ENCODE measurements around the gene ABCB9.
"Not testable (repeated sequence)": the region's sequence is repeated elsewhere in the genome, so short reads cannot be mapped to it uniquely, and the experiment has no call there.

ABCB9 gene

DNA sequence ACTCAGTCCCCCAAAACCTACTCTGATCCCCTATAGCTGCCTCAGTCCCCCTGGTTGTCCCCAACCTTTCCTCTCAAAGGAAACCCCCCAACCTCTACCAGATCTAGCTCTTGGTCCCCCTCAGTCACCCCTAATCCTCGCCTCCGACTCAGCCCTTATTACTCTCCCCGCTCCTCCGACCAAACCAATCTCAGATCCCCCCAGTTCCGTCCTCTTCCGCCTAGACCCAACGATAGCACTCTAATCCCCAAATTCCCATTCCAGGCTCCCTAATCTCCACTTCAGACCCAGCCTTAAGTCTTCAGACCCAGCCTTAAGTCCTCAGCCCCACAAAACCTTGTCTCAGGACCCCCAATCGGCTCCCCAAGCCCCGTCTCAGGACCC is 71.0 kb downstream of the ABCB9 start:
- DNase-seq (ENCODE audit: low read depth in 2 of 2) = no peak

- DNase-seq (ENCODE audit: low read depth in 2 of 2) = no peak
Observed at GRCh38 chr12:122894193-122895121, 71.8 kb downstream of the ABCB9 start.

DNA sequence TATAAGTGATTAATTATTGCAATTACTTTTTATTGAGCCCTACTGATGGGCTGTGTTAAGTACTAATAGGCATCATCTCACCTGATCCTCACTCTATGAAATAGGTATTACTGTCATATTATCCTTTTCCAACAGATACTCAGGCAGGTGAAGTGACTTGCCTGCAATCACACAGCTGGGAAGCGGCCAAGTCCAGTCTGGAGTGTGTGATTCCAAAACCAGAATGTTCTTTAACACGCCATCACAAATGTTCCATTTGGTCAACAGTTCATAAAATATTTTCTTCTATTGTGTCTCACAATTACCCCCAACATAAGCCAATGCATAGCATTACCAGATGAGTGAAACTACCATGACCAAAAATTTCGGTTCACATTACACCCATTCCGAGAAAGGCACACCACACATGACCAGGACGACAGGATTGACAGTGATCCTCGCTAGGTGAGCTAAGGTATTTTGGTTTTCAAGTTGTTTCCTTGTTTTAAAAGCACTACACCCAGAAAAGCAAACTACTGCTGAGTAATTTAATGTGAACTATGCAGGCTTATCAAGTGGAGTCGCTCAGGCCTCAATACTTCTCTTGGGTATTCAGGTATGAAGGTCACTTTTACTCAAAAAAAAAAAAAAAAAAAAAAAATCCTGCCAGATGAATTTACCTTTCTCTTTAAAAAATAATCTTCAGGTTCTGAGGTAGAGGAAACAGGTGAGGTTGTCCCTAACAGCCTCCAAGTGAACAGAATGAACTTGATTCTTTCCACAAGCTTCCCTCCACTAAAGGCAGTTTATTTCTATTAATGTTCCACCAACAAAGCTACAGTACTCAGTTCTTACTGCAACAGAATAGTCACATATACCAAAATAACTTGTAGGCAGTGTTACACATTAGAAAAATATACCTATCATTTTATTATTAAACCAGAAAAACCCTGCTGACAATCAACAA is 72.8 kb downstream of the ABCB9 start:
- DNase-seq (ENCODE audit: low read depth in 2 of 2) = no peak

DNA sequence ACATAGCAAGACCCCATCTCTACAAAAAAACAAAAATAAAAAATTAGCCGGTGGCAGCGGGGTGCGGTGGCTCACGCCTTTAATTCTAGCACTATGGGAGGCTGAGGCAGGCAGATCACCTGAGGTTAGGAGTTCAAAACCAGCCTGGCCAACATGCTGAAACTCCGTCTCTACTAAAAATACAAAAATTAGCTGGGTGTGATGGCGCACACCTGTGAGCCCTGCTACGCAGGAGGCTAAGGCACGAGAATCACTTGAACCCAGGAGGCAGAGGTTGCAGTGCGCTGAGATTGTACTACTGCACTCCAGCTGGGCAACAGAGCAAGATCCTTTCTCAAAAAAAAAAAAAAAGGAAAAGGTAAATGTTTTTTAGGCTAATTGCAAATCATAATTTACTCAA is 73.5 kb downstream of the ABCB9 start:
- DNase-seq (ENCODE audit: low read depth in 2 of 2) = not testable (repeated sequence)

- no peak for DNase-seq (ENCODE audit: low read depth in 2 of 2)
Observed at GRCh38 chr12:122891661-122892525, 74.4 kb downstream of the ABCB9 start.

- no peak for DNase-seq (ENCODE audit: low read depth in 2 of 2)
Observed at GRCh38 chr12:122889761-122890520, 76.3 kb downstream of the ABCB9 start.

- DNase-seq (ENCODE audit: low read depth in 2 of 2) = no peak
Observed at GRCh38 chr12:122888232-122888752, 78.0 kb downstream of the ABCB9 start.

- no peak for DNase-seq (ENCODE audit: low read depth in 2 of 2)
Observed at GRCh38 chr12:122887819-122888212, 78.4 kb downstream of the ABCB9 start.

GRCh38 chr12:122886851-122887818 is 79.1 kb downstream of the ABCB9 start:
- DNase-seq (ENCODE audit: low read depth in 2 of 2) = peak; percentile 56 to 57

DNA sequence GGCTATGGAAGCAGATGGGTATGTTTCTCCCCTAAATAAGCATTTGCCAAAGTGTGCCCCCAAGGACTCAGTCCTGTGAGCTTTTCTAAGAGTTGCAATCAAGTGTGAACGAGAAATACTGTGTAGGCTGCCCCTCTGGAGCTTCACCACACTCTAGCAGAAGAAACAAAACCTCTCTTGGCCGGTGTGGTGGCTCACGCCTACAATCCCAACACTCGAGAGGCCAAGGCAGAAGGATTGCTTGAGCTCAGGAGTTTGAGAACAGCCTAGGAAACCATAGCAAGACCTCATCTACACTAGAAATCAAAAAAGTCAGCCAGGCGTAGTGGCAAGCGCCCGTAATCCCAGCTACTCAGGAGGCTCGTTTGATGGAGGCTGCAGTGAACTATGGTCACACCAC is 80.1 kb downstream of the ABCB9 start:
- no peak for DNase-seq (ENCODE audit: low read depth in 2 of 2)

GRCh38 chr12:122884860-122885259 is 81.4 kb downstream of the ABCB9 start:
- DNase-seq (ENCODE audit: low read depth in 2 of 2) = no peak

DNA sequence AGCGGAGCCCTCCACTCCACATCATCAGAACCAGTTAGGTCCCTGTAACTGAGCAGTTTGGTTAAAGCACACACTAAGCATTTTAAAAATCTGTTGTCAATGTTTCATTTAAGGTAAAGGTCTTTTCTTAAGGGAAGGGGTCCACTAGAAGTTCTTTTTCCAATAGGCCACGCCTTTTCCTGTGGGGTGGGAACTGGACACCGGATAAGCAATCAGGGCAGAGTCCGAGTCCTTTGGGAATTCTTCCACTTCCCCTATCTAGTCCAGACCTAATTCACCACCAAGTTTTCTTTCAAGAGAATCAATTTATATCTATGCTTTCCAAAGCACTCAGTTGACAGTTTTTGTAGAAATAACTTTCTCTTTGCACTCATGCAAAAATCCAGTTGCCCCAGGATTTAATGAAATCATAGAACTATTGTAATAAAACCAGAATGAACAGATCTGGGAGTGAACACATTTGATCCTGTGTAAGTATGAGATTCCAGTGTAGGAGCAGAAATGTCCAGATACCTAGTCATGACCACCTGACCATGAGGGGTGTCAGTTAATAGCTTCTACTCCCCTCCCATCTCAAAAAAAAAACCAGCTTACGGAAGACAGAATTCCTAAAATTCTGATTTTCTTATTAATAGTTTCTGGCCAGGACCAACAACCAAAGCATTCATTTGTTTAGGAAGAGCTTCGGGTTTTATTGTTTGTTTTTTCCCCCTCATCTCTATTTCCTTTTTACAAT is 82.0 kb downstream of the ABCB9 start:
- no peak for DNase-seq (ENCODE audit: low read depth in 2 of 2)

DNA sequence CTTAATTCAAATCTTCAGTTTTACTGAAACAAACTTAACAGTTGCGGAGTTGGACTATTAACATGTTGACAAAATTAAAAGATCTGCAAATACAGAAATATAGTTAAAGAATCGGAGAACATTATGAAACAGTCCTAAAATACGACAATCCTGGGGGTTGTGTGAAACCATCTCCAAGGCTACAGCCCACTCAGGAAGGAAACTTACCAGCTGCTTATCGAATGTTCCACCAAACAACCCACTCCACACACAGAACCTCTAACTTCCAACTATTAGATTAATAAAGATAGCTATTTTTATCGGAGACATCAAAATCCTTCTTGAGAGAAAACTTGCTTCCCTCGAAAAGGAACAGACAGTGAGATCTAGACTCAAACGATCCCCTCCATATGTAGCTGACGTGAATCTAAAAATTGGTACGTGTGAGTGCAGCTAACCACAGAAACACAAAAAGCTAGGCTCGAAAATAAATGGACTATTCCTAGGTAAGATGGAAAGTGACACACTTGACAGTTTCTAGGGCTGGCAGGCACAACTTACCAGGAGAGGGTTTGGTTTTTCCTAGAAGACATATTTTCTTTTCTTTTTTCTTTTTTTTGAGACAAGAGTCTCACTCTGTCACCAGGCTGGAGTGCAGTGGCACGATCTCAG is 83.2 kb downstream of the ABCB9 start:
- no peak for DNase-seq (ENCODE audit: low read depth in 2 of 2)

DNA sequence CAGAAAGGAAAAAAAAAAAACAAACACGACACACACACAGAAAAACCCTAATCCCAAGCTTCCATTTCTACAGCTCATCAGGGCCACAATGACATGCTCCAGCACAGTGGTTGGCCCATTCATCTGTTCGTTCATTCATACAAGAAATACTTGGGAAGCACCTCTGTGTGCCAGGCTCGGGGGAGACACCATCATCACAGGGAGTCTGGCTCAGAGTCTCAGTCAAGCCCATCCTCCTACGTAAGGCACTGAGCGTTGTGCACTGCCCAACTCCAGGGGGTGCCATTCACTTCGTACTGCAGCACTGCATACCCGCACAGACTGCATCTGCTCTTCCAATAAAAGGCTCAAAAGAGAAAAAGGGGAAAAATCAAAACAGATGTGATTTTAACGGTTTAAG is 85.6 kb downstream of the ABCB9 start:
- no peak for DNase-seq (ENCODE audit: low read depth in 2 of 2)

- DNase-seq (ENCODE audit: low read depth in 2 of 2) = no peak
Observed at GRCh38 chr12:122880155-122880667, 86.1 kb downstream of the ABCB9 start.

Measured in stimulated activated CD8-positive, alpha-beta memory T cell treated with anti-CD3 and anti-CD28 coated beads, Interleukin-15, amount 100 ng/mL, for 48 hours (primary cell).